Stimulated activated CD4-positive, alpha-beta T cell treated with anti-CD3 and anti-CD28 coated beads, Interleukin-12 subunit alpha, Interleukin-12 subunit beta, amount 100 ng/mL, for 48 hours (primary cell): ENCODE results near the gene TSPAN18.

Experiments used
- DNase-seq, 3 donors: peaks; one replicate each; pipeline ENCODE4 v3.0.0-alpha.2; 2020; ENCODE audit warnings: low read depth in 2 of 3, low spot score in 1 of 3

Gene TSPAN18

DNA sequence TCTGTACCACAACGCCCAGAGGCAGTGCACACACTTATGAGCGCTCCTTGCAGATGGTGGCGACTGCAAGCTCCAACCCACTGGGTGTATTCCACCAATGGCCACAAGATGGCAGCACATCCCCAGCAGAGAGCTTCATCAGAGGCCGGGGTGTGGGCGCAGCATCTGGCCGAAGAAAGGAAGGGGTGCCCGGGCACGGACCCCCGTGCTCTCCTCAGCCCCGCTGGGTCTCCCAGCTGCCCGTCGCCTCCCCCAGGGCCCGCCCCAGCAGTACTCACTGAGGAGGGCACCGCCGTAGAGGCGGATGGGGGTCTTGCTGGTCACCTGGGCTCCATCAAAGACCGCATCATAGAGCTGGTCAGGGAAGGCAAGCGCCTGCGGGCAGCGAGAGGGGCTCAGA lies 209.8 kb downstream of the TSPAN18 start:
- peak; percentile 73 to 88 (median 75) for DNase-seq

DNA sequence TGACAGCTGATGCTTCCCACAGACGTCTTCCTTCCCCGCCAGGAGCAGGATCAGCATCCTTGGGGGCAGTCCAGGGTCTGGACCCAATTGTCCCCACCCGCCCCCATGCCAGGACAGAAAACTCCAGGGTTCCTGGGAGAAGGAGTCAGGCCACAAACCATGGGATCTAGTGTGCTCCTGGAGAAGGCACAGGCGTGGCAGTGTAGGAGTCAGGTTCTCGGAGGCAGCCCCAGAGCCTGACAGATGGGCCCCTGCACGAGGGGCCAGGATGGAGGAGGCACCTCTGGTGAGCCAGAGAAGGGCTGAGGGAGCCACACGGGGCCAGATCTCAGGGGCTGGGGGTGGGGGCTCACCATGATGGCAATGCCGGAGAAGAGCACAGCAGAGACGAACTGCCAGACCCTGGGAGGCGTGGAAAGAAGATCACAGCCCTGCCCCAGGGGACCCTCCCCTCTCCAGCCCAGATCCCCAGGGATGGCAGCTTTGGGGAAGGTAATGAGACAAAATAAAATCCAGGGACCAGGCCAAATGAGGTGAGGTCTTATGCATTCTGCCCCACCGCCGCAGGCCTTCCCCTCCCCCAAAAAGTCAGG lies 210.3 kb downstream of the TSPAN18 start:
- DNase-seq, result no peak

DNA sequence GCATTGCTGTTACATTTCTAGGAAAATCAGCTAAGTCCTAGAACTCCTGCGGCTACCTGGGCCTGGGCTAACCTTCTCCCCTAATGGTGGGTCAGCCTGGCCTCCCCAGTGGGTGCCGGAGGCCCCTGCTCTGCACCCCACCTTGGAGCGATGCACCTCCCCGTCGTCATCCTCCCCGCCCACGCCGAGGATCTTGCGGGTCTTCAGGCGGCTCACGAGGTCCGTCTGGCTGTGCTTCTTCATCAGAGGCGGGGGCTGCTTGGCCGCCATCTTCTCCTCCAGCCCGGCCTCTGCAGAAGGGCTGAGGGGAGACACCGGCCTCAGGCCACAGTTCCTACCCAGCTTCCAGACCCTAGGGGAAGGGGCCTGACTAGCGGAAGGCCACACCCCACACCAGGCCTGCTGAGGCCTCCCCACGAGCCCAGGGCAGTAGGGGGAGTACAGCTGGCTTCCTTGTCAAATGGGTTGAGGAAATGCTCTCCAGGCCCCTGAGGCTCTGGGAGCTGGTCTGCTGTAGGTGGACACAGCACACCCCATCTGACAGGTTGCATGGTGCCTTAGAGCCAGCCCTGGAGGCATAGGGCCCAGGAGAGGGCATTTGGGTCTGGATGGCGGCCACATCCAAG lies 211.4 kb downstream of the TSPAN18 start:
- DNase-seq, result no peak

DNA sequence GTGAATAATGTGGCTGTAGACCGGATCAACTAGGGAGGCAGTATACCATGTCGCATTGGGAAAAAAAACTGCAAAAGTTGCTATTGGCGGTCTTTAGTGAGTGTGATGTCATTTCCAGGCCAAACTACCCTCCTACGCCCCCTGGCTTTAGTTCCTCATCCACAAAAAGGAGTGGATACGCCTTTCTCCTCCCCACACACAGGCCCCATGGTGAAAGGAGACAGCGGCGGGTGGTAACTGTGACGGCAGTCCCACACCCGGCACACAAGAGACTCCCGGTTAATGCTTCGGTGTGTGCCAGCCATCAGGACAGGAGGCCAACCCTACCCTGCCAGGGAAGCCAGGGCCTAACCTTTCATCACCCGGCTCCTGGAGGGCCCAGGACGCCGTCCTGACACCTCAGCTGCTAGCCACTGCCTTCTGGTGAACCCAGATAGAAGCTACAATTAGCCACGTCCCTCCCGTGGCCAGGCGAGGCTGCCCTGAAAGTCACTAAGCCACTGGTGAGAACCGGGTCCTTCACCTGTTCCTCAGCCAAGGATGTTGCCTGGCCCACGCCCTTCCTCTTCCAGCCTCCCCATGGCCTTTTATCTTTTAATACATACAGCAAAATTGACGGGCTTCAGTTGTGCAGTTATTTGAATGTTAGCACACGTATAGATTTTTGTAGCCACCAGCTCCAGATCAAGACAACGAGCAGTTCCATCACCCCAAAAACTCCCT lies 213.1 kb downstream of the TSPAN18 start:
- DNase-seq, result no peak

DNA sequence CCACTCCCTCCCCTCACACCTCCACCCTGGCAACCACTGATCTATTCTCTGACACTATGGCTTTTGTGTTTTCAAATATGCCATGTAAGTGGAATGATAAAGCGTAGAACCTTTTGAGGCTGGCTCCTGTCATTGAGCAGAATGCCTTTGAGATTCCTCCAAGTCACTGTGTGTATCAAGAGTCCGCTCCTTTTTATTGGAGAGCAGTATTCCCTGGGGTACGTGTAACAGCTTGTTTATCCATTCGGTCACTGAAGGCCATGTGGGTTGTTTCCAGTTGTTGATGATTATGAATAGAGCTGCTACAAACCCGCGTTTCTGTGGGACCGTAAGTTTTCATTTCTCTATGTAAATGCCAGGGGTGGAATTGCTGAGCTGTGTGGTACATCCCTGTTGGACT lies 213.6 kb downstream of the TSPAN18 start:
- DNase-seq, result no peak

DNA sequence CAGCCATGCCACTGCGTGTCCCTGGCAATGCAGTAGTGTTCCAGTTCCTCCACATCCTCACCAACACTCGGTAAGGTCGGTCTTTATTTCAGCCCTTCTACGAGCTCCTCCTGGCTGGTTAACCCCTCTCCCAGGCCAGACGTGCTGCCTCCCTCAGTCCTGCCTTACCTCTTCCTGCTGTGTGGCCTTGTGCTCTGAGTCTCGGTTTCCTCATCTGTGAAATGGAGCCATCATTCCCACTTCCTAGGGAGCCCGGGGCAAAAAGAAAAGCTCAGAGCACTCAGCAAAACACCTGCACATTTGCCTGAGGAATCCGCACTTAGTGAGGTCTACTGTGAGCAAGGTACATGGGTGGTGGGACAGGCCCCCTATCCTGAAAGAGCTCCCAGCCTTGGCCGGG lies 214.1 kb downstream of the TSPAN18 start:
- DNase-seq, result no peak

DNA sequence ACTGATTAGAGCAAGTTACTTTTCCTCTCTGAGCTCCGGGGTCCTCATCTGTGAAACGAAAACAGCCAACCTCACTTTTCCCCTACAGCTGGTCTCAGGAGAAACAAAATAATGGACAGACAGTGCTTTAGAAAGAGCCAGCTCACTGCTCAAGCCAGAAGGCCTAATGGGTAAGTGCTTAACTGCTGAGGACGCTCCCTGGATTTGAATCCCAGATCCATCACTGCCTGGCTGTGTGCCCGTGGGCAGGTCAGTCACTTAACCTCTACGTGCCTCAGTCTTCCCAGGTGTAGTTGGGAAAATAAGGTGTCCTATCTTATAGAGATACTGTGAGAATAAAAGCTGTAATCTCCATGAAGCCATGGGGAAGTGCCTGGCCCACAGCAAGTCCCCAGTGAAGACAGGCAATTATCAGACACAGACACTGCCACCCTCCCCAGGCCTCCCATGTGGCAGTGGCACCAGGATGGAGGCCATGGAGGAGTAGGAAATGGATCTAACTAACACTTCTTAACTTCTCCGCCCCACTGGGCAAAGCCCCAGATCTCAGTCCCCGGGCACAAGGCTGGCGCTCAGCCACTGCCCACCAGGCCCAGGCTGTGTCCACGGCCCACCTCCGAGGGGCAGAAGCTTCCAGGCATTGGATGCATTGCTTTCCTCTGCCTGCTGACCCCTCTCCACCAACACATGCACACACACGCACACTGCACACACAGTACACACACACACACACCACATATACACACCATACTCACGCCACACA lies 214.7 kb downstream of the TSPAN18 start:
- no peak for DNase-seq

DNA sequence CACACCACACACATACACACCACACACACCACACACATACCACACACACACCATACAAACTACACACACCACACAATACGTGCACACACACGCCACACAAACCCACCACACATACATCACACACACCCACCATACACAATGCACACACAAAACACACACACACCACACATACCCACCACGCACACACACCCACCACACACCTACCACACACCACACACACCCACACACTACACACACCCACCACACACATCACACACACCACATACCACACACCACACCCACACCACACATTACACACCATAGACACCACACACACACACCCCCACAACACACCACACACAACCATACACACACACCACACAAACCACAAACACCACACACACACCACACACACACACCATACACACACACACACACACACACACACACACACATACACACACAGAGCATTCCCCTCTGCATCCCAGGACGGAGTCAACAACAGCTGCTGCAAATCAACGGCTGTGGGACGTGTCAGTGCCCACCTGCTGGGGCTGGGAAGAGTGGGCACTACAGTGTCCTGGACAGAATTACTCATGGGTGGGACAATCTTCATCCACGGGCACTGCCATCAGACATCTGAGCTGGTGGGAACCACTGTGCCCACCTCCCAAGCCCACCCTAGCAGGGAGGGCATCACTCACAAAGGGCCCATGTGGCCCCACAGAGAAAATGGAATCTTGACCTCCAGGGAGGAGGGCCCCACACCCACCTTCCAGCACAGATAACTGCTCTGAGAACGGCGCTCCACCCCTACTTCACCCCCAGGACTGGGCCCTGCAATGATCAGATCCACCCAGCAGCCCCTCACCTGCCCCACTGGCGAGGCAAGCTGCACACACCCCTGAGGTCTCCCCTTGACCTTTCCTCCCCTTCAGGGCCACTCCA lies 215.5 kb downstream of the TSPAN18 start:
- no peak for DNase-seq

DNA sequence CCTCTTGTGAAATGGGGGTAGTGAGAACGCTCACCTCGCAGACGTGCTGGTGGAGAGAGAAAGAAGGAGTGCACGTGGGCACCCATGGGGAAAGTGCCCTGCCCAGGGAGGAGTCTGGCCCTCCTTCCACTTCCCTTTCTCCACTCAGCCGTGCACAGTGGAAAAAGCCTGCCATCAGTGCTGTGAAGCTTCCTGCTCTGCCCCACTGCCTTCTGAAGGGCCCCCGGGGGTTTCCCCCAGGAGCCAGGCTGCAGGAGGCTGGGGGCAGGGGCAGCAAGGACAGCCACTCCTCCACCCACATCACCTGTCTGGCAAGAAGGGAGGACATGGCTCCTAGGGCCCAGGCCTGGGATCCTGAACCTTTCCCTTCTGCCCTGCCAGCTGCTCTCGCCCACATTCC lies 216.4 kb downstream of the TSPAN18 start:
- peak in 1 of 3 donors; percentile 27 for DNase-seq

DNA sequence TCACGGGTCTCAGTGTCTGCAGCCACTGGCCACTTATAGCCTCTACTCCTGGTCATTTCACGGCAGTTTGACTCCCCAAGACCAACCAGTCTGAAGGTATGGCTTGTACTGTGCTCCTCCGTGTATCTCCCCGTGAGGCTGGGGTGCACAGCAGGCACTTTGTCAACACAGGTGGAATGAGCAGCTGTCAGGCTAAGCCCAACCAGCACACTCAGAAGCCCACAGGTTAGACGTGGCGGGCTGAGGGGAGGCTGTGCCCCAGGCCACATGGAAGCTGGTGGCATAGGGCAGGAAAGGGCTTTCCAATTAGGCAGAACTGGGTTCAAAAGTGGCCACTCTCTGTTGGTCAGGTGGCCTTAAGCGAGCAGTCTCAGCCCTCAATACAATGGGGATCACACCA lies 216.9 kb downstream of the TSPAN18 start:
- DNase-seq, result no peak

DNA sequence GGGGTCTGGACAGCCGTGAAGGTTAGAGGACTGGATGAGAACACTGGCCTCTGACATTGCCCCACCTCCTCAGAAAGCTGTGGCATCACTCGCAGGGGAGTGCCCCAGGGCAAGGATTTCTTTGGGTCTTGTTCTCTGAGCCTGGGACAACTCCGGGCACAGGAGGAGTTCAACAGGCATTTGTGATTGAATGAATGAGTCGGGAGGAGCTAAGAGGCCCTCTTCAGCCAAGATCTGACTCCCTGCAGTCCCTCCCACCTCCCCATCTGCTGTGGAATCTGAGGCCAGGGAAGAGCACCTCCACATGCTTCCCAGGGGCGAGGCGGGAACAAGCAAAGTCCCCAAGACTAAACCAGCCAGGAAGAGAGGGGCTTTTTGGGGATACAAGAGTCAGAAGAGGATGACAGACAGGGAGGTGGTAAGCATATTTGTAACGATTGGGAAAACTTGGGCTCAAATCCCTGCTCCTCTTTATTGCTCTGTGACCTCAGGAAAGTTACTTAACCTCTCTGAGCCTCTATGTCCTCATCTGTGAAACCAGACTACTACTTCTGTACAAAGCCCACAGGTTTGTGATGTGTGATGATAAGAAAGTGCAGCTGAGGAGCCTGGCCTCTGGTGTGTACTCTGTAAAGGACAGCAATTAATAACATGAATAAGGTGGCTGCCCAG lies 217.6 kb downstream of the TSPAN18 start:
- no peak for DNase-seq

DNA sequence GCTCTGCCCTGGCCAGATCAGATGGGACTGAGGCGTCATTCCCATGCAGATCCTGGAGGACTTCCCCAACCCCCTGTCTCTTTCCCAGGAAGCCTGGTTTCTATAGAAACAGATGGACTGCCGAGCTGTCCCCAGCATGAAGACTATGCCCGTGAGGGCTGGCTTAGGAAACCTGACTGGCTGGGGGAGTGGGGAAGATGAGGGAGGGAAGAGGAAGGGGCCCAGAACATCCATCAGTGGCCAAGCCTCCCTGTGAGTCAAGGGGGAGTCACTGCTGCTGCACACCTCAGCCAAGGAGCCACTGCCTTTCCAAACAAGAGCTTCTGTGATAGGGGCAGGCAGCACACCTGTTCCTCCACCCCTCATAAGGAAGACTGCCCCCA lies 218.1 kb downstream of the TSPAN18 start:
- no peak for DNase-seq

DNA sequence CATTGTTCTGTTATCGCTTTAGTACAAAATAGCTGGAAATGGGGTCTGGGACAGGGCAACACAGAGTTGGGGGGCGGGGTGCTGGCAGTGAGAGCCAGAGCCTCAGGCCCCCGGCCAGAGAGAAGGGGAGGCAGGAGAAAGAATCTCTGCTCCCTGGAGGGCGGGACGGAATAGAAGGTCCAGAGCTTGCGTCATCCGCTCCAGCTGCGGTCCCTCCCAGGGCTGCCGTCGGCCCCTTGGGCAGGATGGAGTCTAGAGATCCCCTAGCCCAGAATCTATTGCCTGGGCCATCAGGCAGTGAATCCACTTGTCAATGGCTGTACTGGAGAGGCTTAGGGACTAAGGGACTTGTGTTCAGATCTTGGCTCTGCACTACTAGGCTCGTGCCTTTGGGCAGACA lies 218.9 kb downstream of the TSPAN18 start:
- DNase-seq, result no peak

DNA sequence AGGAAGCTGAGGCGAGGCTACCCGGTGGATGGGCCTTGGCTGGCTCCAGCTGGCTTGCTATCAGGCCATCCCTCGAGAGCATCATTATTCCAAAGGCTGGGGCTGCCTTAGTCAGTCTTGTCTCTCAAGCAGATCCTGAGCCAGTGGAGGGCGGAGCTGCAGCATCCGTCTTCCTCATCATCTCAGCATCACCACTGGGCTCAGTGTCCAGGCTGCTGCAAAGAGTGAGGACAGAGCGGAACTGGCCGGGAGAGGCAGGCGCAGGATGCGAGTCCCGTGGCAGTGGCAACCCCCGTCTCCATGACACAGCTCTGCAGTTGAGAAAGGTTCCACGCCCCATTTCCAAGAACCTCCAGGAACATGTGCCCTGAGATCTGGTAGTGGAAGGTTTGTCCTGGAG lies 219.5 kb downstream of the TSPAN18 start:
- no peak for DNase-seq

DNA sequence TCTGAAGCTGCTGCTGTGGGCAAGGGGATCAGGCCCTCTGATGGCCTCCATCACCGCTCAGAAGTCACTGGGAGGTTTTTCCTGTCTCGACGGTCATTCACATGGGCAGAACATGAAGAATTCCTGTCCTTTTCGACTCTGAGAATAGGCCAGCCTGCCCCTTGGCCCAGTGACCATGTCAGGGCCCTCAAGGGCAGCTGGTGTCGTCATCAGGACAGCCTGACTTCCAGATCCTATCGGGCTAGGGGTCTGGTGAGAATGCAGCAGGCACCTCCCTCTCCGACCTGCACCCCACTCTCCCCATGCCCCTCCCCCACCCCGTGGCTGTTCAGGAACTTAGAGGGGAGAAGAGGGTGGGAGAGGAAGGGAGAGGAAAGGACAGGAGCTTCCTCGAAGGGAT lies 220.4 kb downstream of the TSPAN18 start:
- no peak for DNase-seq

DNA sequence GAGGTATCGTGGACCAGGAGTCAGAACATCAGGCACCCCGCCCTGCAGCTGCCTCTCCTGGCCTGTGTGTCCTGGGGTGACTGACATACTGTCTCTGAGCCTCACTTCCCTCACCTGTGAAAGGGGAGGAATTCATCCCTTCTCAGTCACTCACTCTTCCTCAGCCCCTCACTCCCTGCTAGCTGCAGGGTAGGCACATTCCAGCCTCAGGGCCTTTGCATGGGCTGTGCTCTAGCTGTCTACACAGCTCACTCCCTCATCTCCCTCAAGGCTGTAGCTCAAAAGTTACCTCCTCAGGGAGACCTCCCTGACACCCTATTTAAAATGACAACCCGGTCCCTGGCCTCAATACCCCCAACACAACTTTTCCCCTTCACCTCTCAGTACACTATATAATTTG lies 221.4 kb downstream of the TSPAN18 start:
- no peak for DNase-seq

DNA sequence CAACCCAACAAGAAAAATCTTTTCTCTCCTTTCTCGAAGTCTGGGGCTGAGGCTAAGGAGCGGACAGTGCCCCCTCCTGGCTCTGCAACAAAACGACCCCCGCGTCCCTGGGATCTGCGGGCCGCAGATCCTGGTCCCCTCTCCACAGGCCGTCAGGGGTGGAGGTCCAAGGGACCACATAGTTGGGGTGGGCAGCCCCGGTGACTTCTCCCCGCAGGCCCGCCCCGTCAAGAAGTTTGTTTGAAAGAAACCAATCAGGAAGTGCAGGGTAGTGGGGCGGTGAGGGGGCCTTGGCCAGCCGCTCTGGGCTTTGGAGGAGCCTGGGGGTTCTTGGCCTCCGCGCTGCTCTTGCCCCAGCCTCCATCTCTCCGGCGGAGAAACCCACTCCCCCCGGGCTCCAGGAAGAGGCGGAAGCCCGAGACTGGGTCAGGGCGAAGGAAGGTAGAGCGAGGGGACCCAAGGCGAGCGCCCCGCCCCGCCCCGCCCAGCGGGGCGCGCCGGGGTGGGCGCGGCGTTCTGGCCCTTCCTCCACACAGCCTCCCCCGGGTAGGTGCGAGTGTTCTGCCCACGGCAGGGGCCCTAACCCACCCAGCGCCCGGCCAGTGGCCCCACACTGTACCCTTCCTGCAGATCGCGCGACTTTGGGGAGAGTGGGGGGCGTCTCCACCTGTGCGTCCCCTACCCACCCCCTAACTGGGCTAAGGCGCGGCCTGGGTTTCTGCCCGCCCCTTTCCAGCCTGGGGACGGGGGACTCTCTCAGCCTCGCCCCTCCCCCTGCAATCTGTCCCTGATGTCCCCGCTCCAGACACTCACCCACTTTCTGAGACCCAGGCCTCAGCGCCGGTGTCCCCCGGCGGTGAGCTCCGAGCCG lies 222.6 kb downstream of the TSPAN18 start:
- no peak for DNase-seq

DNA sequence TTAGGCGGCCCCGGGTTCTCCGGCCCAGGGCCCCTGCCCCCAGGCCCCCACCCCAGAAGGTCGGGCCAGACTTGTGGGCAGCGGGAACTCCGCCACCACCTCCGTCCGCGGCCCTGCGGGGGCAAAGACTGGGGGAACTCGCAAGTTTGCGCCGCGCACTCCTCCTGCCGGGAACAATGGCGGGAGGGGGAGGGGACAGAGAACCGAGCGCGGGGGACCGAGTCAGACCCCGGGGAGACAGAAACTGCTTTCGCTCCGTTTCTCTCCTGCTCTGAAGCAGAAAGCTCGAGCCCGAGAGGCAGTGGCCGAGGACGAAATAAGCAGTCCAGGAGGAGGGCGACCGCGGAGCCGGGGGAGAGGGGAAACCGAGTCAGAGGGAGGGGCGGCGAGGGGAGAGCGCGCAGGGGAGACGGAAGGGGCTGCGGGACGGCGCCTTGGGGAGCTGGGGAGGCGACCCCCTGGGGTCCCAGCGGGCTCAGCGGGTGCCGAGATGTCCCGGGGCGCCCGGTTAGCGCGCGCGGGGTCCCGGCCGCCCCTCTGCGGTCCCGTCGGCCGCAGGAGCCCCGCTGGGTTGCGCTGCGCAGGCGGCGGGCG lies 223.4 kb downstream of the TSPAN18 start:
- DNase-seq, result no peak
